GM21423 (cell line): ENCODE results near the gene ASPM.
"Not testable (repeated sequence)": the region's sequence is repeated elsewhere in the genome, so short reads cannot be mapped to it uniquely, and the experiment has no call there.

ENCODE experiments used
- ATAC-seq: cut with Tn5 transposase; IDR thresholded peaks from one replicate; pipeline ENCODE4 v1.9.1; 2021; ENCODE audit warnings: mild to moderate bottlenecking, moderate library complexity; ENCODE audit not compliant: unreplicated experiment

The ASPM gene

GRCh38 chr1:197144570-197145325 is 1.7 kb downstream of the ASPM start:
- ATAC-seq: no peak

GRCh38 chr1:197143276-197143675 is 3.2 kb downstream of the ASPM start:
- ATAC-seq: no peak

GRCh38 chr1:197141575-197141974 is 4.9 kb downstream of the ASPM start:
- ATAC-seq: no peak

- no peak for ATAC-seq
These were observed 6.3 kb downstream of the ASPM start for GRCh38 chr1:197140121-197140520.

- no peak for ATAC-seq
These were observed 7.3 kb downstream of the ASPM start for GRCh38 chr1:197139169-197139568.

GRCh38 chr1:197137322-197137721 is 9.1 kb downstream of the ASPM start:
- no peak for ATAC-seq

GRCh38 chr1:197130677-197131304 is 15.7 kb downstream of the ASPM start:
- ATAC-seq: no peak

GRCh38 chr1:197129698-197130097 is 16.8 kb downstream of the ASPM start:
- ATAC-seq: no peak

- no peak for ATAC-seq
These were observed 19.1 kb downstream of the ASPM start for GRCh38 chr1:197127246-197127912.

- no peak for ATAC-seq
These were observed 19.8 kb downstream of the ASPM start for GRCh38 chr1:197126691-197127090.

- no peak for ATAC-seq
These were observed 22.1 kb downstream of the ASPM start for GRCh38 chr1:197124376-197124775.

- no peak for ATAC-seq
These were observed 30.3 kb downstream of the ASPM start for GRCh38 chr1:197116156-197116555.

- ATAC-seq: no peak
These were observed 39.6 kb downstream of the ASPM start for GRCh38 chr1:197106869-197107268.

GRCh38 chr1:197103300-197103699 is 43.2 kb downstream of the ASPM start:
- no peak for ATAC-seq

GRCh38 chr1:197101978-197102377 is 44.5 kb downstream of the ASPM start:
- no peak for ATAC-seq

GRCh38 chr1:197100677-197101076 is 45.8 kb downstream of the ASPM start:
- ATAC-seq: no peak

GRCh38 chr1:197099444-197099843 is 47.0 kb downstream of the ASPM start:
- ATAC-seq: no peak

- not testable (repeated sequence) for ATAC-seq
These were observed 49.5 kb downstream of the ASPM start for GRCh38 chr1:197096971-197097370.

GRCh38 chr1:197096137-197096536 is 50.3 kb downstream of the ASPM start:
- no peak for ATAC-seq

- ATAC-seq: no peak
These were observed 53.1 kb downstream of the ASPM start for GRCh38 chr1:197093226-197093885.

GRCh38 chr1:197092491-197093023 is 53.9 kb downstream of the ASPM start:
- no peak for ATAC-seq
